Stomach (tissue), 9 donors: Measurements from ENCODE around the gene RBM19. TPM values are rescaled to one million over a fixed set of nuclear protein-coding genes. Genes with fewer than 3 reads are reported as not detected.

Experiments used
- DNase-seq, 2 donors: peaks; one replicate each; pipeline versions ENCODE4 v3.0.0 to v3.0.0-alpha.2; 2013 to 2019
- H3K27ac ChIP-seq, 5 donors: fragments of 200-600 bp in 4 of 5; sonication (generic) in 4 of 5; one replicate each; pipeline ENCODE4 v1.5.1; 2013 to 2019; ENCODE audit warnings: mild to moderate bottlenecking in 1 of 5, moderate library complexity in 1 of 5
- H3K27me3 ChIP-seq, 3 donors: fragments of 200-600 bp; sonication (generic); one replicate each; pipeline ENCODE4 v1.5.1; 2017 to 2019; ENCODE audit warnings: mixed run types in 1 of 3
- H3K36me3 ChIP-seq, 4 donors: fragments of 200-600 bp; sonication (generic); 1 replicate in 3 of 4; 2 replicates in 1 of 4; pipeline ENCODE4 v1.5.1; 2016 to 2019
- H3K4me1 ChIP-seq, 4 donors: fragments of 200-600 bp; sonication (generic); one replicate each; pipeline ENCODE4 v1.5.1; 2016 to 2019
- H3K4me3 ChIP-seq, 4 donors: fragments of 200-600 bp; sonication (generic) in 3 of 4; one replicate each; pipeline ENCODE4 v1.5.1; 2016 to 2019; ENCODE audit warnings: mild to moderate bottlenecking in 1 of 4
- H3K9me3 ChIP-seq, 4 donors: fragments of 200-600 bp; sonication (generic); one replicate each; pipeline ENCODE4 v1.5.1; 2016 to 2019
- CTCF ChIP-seq, 7 experiments: fragments of 450-650 bp in 4 of 7; fragments of 200-600 bp in 3 of 7; sonication (generic) in 3 of 7; IDR thresholded peaks; one replicate each; pipeline ENCODE4 v1.5.1; 2016 to 2019; ENCODE audit warnings: antibody characterized with exemption in 7 of 7, control low read depth in 2 of 7, mild to moderate bottlenecking in 1 of 7
- EP300 ChIP-seq: sonication (generic); formaldehyde crosslinking; IDR thresholded peaks from one replicate; pipeline ENCODE4 v1.6.1; 2017; ENCODE audit warnings: antibody characterized with exemption
- POLR2A ChIP-seq, 4 donors: fragments of 450-650 bp; IDR thresholded peaks; one replicate each; pipeline ENCODE4 v1.6.1; 2016; ENCODE audit warnings: antibody characterized with exemption in 4 of 4, control low read depth in 2 of 4, mild to moderate bottlenecking in 1 of 4, moderate library complexity in 1 of 4
- POLR2AphosphoS5 ChIP-seq, 3 donors: sonication (generic); formaldehyde crosslinking; IDR thresholded peaks; one replicate each; pipeline ENCODE4 v1.6.1; 2016; ENCODE audit warnings: antibody characterized with exemption in 3 of 3
- WGBS, 5 donors: extraction: QIAGEN DNeasy Blood & Tissue Kit in 3 of 5; methylation state at CpG; one replicate each; pipeline versions ENCODE4 v1.1.5 to v1.1.7; 2013 to 2018; 5-methylcytosine and 5-hydroxymethylcytosine counted together
- intact Hi-C: fragments of 100-400 bp; cut with DNase I; formaldehyde crosslinking; loops from one replicate; pipeline ENCODE4 v1.15.1; 2023; ENCODE audit warnings: low total_unique reads
- polyA plus RNA-seq, 3 donors: library from polyadenylated mRNA; stranded (reverse); fragments of 200-250 nt; gene quantifications; one replicate each; pipeline ENCODE4 v1.2.3, GENCODE V29; 2013
- total RNA-seq, 5 donors: library from RNA; depleted of rRNA; stranded (reverse); fragments of >200 nt; gene quantifications; one replicate each; pipeline versions ENCODE4 v1.1.0 to v1.2.3, GENCODE V29; 2014 to 2016
- donor health status: healthy with polysubstance abuse.
- donor health status: Bipolar disorder and iron deficiency.
- donor health status: healthy.

Gene RBM19
- total and polyA plus RNA-seq, 8 donors: 8.1 to 109 (median 27.3) TPM

- DNase-seq: no peak
- intact Hi-C loops: no loop called here
- Histone ChIP-seq H3K4me1 (peaks cover 10 to 26% (median 23%) of the 10 kb centered on the region in 4 donors), H3K27me3 (no peaks in the 10 kb centered on the region), H3K36me3 (peaks cover 46 to 64% (median 57%) of the 10 kb centered on the region in 4 donors), H3K9me3 (no peaks in the 10 kb centered on the region), H3K27ac (no peak overlapping the region), H3K4me3 (no peak overlapping the region)
- 88 to 96% (median 95%) methylated on average over 1 of the region's 1 CpG for WGBS, 5 donors
- TF ChIP-seq CTCF (IDR thresholded peaks at IDR 0.05): no peak
- no peak for TF ChIP-seq POLR2A (IDR thresholded peaks at IDR 0.05)
- no peak for TF ChIP-seq EP300
- no peak for TF ChIP-seq POLR2AphosphoS5 (IDR thresholded peaks at IDR 0.05)
Measured at GRCh38 chr12:113962733-113963132, 3.4 kb downstream of the RBM19 start.

- TF ChIP-seq POLR2A (IDR thresholded peaks at IDR 0.05): no peak
- no peak for TF ChIP-seq POLR2AphosphoS5 (IDR thresholded peaks at IDR 0.05)
- TF ChIP-seq EP300: no peak
- no peak for TF ChIP-seq CTCF (IDR thresholded peaks at IDR 0.05)
- no peak for DNase-seq
- Histone ChIP-seq H3K27ac (no peak overlapping the region), H3K27me3 (no peaks in the 10 kb centered on the region), H3K36me3 (peaks cover 53 to 70% (median 63%) of the 10 kb centered on the region in 4 donors), H3K4me3 (no peak overlapping the region), H3K4me1 (peaks cover 10 to 24% (median 21%) of the 10 kb centered on the region in 4 donors), H3K9me3 (no peaks in the 10 kb centered on the region)
- 83 to 86% (median 85%) methylated on average over 16 of the region's 16 CpGs for WGBS, 5 donors
- intact Hi-C loops: no loop called here
Measured at GRCh38 chr12:113961921-113962710, 4.0 kb downstream of the RBM19 start.

- no peak for DNase-seq
- H3K9me3 ChIP-seq: no peaks in the 10 kb centered on the region
- peaks cover 63 to 91% (median 84%) of the 10 kb centered on the region in 4 donors for H3K36me3 ChIP-seq
- TF ChIP-seq EP300: no peak
- no peak for TF ChIP-seq POLR2AphosphoS5 (IDR thresholded peaks at IDR 0.05)
- no peak for TF ChIP-seq CTCF (IDR thresholded peaks at IDR 0.05)
- TF ChIP-seq POLR2A (IDR thresholded peaks at IDR 0.05): no peak
- WGBS, 5 donors: 93 to 99% (median 97%) methylated on average over 6 of the region's 6 CpGs
- intact Hi-C loops: no loop called here
- peaks cover under 1 to 10% (median 7%) of the 10 kb centered on the region in 4 donors for H3K4me1 ChIP-seq
- no peak overlapping the region for H3K27ac ChIP-seq
- H3K27me3 ChIP-seq: no peaks in the 10 kb centered on the region
- no peak overlapping the region for H3K4me3 ChIP-seq
Measured at GRCh38 chr12:113960030-113960429, 6.1 kb downstream of the RBM19 start.

GRCh38 chr12:113959096-113959495 lies 7.0 kb downstream of the RBM19 start:
- WGBS, 5 donors: 90 to 97% (median 95%) methylated on average over 14 of the region's 14 CpGs
- no peak overlapping the region for H3K27ac ChIP-seq
- intact Hi-C loops: no loop called here

GRCh38 chr12:113958108-113958507 lies 8.0 kb downstream of the RBM19 start:
- peaks cover 78 to 100% (median 99%) of the 10 kb centered on the region in 4 donors for H3K36me3 ChIP-seq
- H3K4me3 ChIP-seq: no peak overlapping the region
- no peak overlapping the region for H3K27ac ChIP-seq
- 84 to 94% (median 89%) methylated on average over 5 of the region's 5 CpGs for WGBS, 5 donors
- H3K27me3 ChIP-seq: no peaks in the 10 kb centered on the region
- no peak for DNase-seq
- TF ChIP-seq POLR2A (IDR thresholded peaks at IDR 0.05): no peak
- TF ChIP-seq EP300: no peak
- TF ChIP-seq POLR2AphosphoS5 (IDR thresholded peaks at IDR 0.05): no peak
- TF ChIP-seq CTCF (IDR thresholded peaks at IDR 0.05): no peak
- intact Hi-C loops: no loop called here
- H3K9me3 ChIP-seq: no peaks in the 10 kb centered on the region
- H3K4me1 ChIP-seq: no peaks in the 10 kb centered on the region

More at GRCh38 chr12:113959096-113959495, 7.0 kb downstream of the RBM19 start:
- no peak for DNase-seq
- TF ChIP-seq POLR2AphosphoS5 (IDR thresholded peaks at IDR 0.05): no peak
- Histone ChIP-seq H3K4me3 (no peak overlapping the region), H3K36me3 (peaks cover 71 to 100% (median 92%) of the 10 kb centered on the region in 4 donors), H3K4me1 (peaks cover 0 to under 1% (median 0%) of the 10 kb centered on the region in 4 donors), H3K9me3 (no peaks in the 10 kb centered on the region), H3K27me3 (no peaks in the 10 kb centered on the region)
